Measurements from ENCODE around the gene KCNJ12.
"Not testable (repeated sequence)": the region's sequence is repeated elsewhere in the genome, so short reads cannot be mapped to it uniquely, and the experiment has no call there.

Gene KCNJ12

GRCh38 chr17:21376081-21376758 lies at the start of gene KCNJ12:
TSS of gene KCNJ12 (plus strand) at chr17:21376357. CDS start at chr17:21415343, 38,986 bp downstream.
- DNase-seq (ENCODE audit: low read depth in 2 of 2), result no peak

GRCh38 chr17:21327921-21328320 lies 48.2 kb upstream of the KCNJ12 start:
- not testable (repeated sequence) for DNase-seq (ENCODE audit: low read depth in 2 of 2)

- not testable (repeated sequence) for DNase-seq (ENCODE audit: low read depth in 2 of 2)
These were observed 47.4 kb upstream of the KCNJ12 start for GRCh38 chr17:21328778-21329177.

DNA sequence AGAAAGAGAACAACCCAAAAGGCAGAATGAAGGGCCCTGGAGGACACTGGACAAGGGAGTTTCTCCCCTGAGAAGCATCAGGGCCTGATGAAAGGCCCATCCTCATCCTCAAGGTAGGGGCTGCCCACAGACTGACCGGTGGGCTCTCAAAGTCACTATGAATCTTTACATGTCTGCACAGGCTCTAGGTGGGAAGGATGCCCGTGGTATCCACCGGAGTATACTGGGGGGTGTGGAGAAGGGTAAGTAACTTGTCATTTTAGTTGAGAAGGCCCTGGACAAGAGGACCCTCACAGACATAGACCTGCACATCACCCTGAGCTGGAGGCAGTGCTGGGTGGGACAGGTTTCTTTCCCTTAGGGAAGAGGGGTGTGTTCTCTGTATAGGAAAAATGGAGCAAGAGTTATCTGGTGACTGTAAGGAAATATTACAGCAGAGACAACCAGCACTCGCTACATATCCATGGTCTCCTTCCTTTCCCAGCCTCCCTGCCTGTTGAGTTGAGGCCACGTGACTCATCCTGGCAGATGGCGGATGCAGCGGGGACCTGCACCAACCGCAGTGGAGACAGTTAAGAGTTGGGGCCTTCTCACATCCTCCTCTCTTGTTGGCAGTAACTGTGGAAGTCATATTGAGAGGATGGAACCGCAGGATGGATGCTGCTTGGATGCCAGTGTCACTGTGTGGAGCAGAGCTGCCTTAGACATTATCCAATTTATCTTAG lies 45.6 kb upstream of the KCNJ12 start:
- no peak for DNase-seq (ENCODE audit: low read depth in 2 of 2)

DNA sequence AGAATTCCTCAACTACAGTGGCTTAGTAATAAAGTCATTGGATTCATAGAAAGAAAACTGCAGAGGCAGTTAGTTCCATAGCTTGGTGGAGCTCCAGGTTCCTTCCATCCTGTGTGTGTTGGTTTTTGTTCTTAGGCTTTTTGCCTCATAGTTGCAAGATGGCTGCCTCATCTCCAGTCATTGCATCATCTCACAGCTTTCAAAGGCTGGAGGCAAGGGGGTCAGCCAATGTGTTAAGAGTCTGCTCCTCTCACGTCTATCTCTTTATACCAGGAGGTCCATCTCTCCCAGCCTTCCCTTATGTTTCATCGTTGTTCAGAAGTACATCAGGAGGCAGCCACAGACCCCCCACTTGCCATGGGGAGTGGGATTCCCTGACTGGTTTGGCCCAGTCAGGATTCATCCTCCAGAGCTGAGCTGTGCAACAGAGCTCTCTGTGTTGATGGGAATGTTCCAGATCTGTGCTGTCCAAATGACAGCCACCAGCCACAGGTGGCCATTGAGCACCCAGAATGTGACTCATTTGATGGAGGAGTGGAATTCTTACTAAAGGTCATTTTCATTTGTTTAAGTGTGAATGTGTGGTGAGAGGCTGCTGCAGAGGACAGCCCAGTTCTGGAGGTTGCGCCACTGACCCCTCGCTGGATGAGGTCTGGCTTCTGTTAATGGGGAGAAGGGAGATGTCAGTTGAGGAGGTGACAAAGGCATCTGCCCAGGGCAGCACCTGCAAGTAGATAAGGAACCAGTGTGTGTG lies 39.4 kb upstream of the KCNJ12 start:
- DNase-seq (ENCODE audit: low read depth in 2 of 2), result not testable (repeated sequence)

- not testable (repeated sequence) for DNase-seq (ENCODE audit: low read depth in 2 of 2)
These were observed 38.1 kb upstream of the KCNJ12 start for GRCh38 chr17:21337981-21338625.

GRCh38 chr17:21339011-21339410 lies 37.1 kb upstream of the KCNJ12 start:
- DNase-seq (ENCODE audit: low read depth in 2 of 2), result no peak

GRCh38 chr17:21339571-21339970 lies 36.6 kb upstream of the KCNJ12 start:
- DNase-seq (ENCODE audit: low read depth in 2 of 2), result not testable (repeated sequence)

DNA sequence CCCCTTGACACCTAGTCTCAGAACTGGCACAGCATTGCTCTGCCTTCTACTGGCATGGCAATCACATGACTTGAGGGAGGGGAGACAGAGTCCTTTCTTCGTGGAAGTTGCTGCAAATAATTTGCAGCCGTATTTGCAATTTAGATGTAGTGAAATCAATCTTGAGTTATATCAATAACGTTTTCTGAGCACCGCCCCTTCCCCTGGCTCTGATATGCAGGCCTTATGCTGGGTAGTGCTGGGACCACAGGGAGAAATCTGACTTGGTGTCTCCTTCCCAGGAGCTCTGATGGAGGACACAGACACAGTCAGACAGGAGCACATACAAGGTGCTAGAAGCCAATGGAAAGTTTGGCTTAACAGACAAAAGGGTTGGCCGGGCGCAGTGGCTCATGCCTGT lies 35.8 kb upstream of the KCNJ12 start:
- DNase-seq (ENCODE audit: low read depth in 2 of 2), result not testable (repeated sequence)

DNA sequence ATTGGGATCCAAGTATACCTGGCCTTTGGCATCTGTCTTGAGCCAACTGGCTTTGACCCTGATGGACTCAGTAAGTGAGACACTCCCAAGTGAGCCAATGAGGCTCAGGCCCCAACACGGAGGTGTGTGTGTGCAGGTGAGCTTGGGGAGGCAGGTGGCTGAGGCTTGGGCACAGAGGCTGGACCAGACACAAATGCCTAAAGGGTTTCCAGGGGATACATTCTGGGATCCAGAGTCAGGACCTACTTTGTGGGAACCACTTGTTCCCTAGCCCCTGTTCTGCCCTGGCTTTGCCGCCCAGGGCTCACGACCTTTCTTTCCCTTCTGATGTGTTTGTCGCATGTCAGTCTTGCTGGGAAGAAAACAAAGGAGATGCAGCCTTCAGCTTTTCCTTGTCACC lies 34.9 kb upstream of the KCNJ12 start:
- DNase-seq (ENCODE audit: low read depth in 2 of 2), result not testable (repeated sequence)

- DNase-seq (ENCODE audit: low read depth in 2 of 2), result not testable (repeated sequence)
These were observed 34.1 kb upstream of the KCNJ12 start for GRCh38 chr17:21341925-21342540.

DNA sequence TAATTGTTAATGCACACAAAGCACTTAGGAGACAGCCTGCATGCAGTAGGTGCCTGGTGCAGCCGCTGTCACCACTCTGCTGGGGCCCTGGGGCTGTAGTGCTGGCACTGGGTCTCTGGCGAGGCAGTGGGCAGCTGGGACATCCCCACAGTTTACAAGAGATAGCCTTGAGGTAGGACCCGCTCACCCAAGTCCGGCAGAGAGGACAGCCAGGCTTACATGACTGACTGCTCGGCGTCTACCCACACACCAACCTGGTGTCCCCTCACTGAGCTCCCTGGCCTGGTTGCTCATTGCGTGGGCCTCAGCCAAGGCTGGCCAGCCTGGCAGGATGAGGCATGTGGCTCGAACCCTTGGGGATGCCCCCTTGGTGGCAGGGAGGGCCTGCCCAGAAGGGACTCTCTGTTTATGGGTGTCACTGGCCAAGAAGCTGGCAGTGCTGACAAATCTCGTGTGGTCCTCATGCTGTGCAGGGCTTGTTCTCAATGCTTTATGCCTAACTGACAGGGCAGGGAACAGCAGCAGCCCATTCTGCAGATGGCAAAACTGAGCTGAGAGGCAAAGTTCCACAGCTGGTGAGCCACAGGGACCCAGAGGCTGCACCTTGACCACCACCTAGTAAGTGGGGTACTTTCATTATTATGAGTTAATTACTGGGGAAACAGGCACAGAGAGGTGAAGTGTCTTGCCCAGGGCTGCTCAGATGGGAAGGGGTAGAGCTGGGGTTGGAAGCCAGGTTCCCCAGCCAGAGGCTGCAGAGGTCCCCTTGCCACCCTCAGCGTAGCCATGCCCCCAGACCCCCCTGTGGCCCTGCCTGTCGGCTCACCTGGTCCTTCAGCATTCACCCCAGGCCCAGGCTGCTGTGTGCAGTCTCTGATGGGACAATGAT lies 32.9 kb upstream of the KCNJ12 start:
- DNase-seq (ENCODE audit: low read depth in 2 of 2), result not testable (repeated sequence)

DNA sequence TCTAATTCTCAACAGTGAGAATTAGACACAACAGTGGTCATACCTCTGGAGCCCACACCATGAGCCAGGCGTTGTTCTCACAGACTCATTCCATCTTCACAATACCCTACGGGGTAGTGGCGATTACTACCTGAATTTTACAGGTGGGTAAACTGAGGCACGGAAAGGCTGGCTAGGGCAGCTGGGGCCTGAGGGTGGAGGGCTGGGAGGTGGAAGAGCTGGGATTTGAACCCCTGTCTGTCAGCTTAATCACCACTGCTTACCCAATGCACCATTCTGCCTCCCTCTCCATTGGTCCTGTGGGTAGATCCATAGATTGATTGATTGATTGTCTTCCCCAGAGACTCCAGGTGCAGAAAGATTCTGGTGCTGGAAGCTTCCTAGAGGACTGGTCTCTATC lies 31.4 kb upstream of the KCNJ12 start:
- not testable (repeated sequence) for DNase-seq (ENCODE audit: low read depth in 2 of 2)

- no peak for DNase-seq (ENCODE audit: low read depth in 2 of 2)
These were observed 30.9 kb upstream of the KCNJ12 start for GRCh38 chr17:21345236-21345635.

- DNase-seq (ENCODE audit: low read depth in 2 of 2), result not testable (repeated sequence)
These were observed 30.1 kb upstream of the KCNJ12 start for GRCh38 chr17:21346107-21346506.

GRCh38 chr17:21346651-21347250 lies 29.4 kb upstream of the KCNJ12 start:
- not testable (repeated sequence) for DNase-seq (ENCODE audit: low read depth in 2 of 2)

- DNase-seq (ENCODE audit: low read depth in 2 of 2), result not testable (repeated sequence)
These were observed 28.5 kb upstream of the KCNJ12 start for GRCh38 chr17:21347660-21348059.

- DNase-seq (ENCODE audit: low read depth in 2 of 2), result not testable (repeated sequence)
These were observed 27.9 kb upstream of the KCNJ12 start for GRCh38 chr17:21348081-21348925.

DNA sequence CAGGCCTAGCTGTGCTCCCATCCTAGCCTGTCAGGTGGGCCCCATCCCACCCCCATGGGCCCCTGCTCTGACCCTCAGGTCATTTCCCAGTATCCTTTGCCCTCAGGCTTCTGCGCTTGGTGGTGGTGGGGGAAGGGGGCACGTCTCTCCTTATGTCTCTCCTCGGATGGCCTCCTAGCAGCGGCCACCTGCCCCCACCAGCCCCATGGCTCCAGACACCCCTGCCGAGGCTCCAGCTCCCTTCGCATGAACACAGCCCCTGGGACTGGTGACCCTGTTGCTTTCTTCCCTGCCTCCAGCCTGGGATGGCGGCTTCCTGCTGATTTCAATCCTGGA lies 27.3 kb upstream of the KCNJ12 start:
- DNase-seq (ENCODE audit: low read depth in 2 of 2), result not testable (repeated sequence)

All from stimulated activated CD4-positive, alpha-beta T cell treated with anti-CD3 and anti-CD28 coated beads, Interleukin-12 subunit alpha, Interleukin-12 subunit beta, amount 100 ng/mL, for 24 hours (primary cell).